H1 (cell line): Measurements from ENCODE around the gene PDK1. TPM values are rescaled to one million over a fixed set of nuclear protein-coding genes. Genes with fewer than 3 reads are reported as not detected.

Source experiments
- CBX5 ChIP-seq: fragments of 300-800, 300-1000 bp; sonication (generic); IDR thresholded peaks from 2 replicates; pipeline ENCODE4 v1.7.1; 2016; ENCODE audit warnings: antibody characterized with exemption, low read length, low read depth
- CHD2 ChIP-seq: IDR thresholded peaks from 2 replicates; pipeline ENCODE4 v1.6.1; 2012; ENCODE audit warnings: low read length, improper control_type of control experiment
- CHD7 ChIP-seq: fragments of 300-600 bp; sonication (generic); IDR thresholded peaks from 2 replicates; pipeline ENCODE4 v1.7.1; 2012; ENCODE audit warnings: low read length, moderate library complexity, mild to moderate bottlenecking, inconsistent platforms; ENCODE audit not compliant: insufficient replicate concordance
- FOSL1 ChIP-seq: IDR thresholded peaks from 2 replicates; pipeline ENCODE4 v1.6.1; 2011; ENCODE audit warnings: mild to moderate bottlenecking, low read depth, low read length, moderate library complexity; ENCODE audit not compliant: insufficient read depth
- HDAC2 ChIP-seq, 2 experiments: fragments of 300-600 bp in 1 of 2; sonication (generic) in 1 of 2; IDR thresholded peaks; 2 replicates each; pipeline ENCODE4 v1.6.1; 2011 to 2012; ENCODE audit warnings: low read depth in 2 of 2, low read length in 2 of 2, mild to moderate bottlenecking in 2 of 2, moderate library complexity in 2 of 2, borderline replicate concordance in 1 of 2, inconsistent platforms in 1 of 2
- KDM1A ChIP-seq: fragments of 200-600, 300-600 bp; sonication (generic); IDR thresholded peaks from 2 replicates; pipeline ENCODE4 v1.7.1; 2016; ENCODE audit warnings: mild to moderate bottlenecking, low read length, borderline replicate concordance
- MAFK ChIP-seq: IDR thresholded peaks from 2 replicates; pipeline ENCODE4 v1.6.1; 2012; ENCODE audit warnings: low read depth, mild to moderate bottlenecking, improper control_type of control experiment, low read length
- RAD21 ChIP-seq, 2 experiments: IDR thresholded peaks in 1 of 2; conservative IDR thresholded peaks in 1 of 2; 2 replicates each; pipeline ENCODE4 v1.6.1; 2011; ENCODE audit warnings: low read depth in 2 of 2, low read length in 2 of 2, improper control_type of control experiment in 1 of 2, inconsistent platforms in 1 of 2, mild to moderate bottlenecking in 1 of 2, moderate library complexity in 1 of 2
- SP4 ChIP-seq: IDR thresholded peaks from 2 replicates; pipeline ENCODE4 v1.6.1; 2012; ENCODE audit warnings: low read length, inconsistent platforms
- SRF ChIP-seq: IDR thresholded peaks from 2 replicates; pipeline ENCODE4 v1.6.1; 2011; ENCODE audit warnings: mild to moderate bottlenecking, low read depth, low read length, moderate library complexity
- polyA plus RNA-seq, 7 experiments: library from polyadenylated mRNA; depleted of rRNA in 3 of 7; stranded (reverse) in 5 of 7; unstranded in 2 of 7; fragments of >200 nt in 5 of 7; fragments of 200-250 nt in 2 of 7; gene quantifications; 1 replicate in 5 of 7; 2 replicates in 1 of 7; 4 replicates in 1 of 7; pipeline versions ENCODE4 v1.2.1 to v1.2.3, GENCODE V29; 2011 to 2013; ENCODE audit warnings: missing spikeins in 2 of 7, mixed read lengths in 2 of 7
- total RNA-seq: library from RNA; stranded (reverse); fragmentation: NEBNext Ultra II Directional; extraction: Animal tissue kit (Norgen Biotek cat#: 25700); gene quantifications from 2 replicates; pipeline ENCODE4 v1.2.1, GENCODE V29; 2021

PDK1 gene
- total and polyA plus RNA-seq, 2 of the 8 experiments (the other 6 are each of a cell fraction or from before 2014, with no cell fraction given): 18.2 to 21.9 TPM

GRCh38 chr2:172552547-172553291 is 3.2 kb upstream of the PDK1 start (continued):
- TF ChIP-seq CHD7 (no peak), KDM1A (no peak), SRF (no peak), CBX5 (no peak), MAFK (no peak), HDAC2 (IDR thresholded peaks at IDR 0.05; ENCODE audit: borderline replicate concordance in 1 of 2, low read depth in 2 of 2, low read length in 2 of 2) (no peak), CHD2 (no peak), FOSL1 (no peak), SP4 (no peak), RAD21 (IDR thresholded peaks at IDR 0.05 in 1 of 2, conservative IDR thresholded peaks at IDR 0.05 in 1 of 2; ENCODE audit: low read depth in 2 of 2, low read length in 2 of 2) (no peak)
